ENCODE data around the gene GART.
A peak's percentile ranks its signal among the peaks of the same experiment; 100 is the strongest.
"Not testable (repeated sequence)": the region's sequence is repeated elsewhere in the genome, so short reads cannot be mapped to it uniquely, and the experiment has no call there.

Gene GART

GRCh38 chr21:33510826-33511225 is 31.1 kb downstream of the GART start:
- H3K4me1 ChIP-seq (ENCODE audit: control insufficient read depth, insufficient read depth, low read length): no peaks in the 10 kb centered on the region
- H3K9ac ChIP-seq (ENCODE audit: low read length): no peak overlapping the region
- H3K36me3 ChIP-seq (ENCODE audit: control insufficient read depth, insufficient read depth, low read length): peaks cover 95% of the 10 kb centered on the region
- H3K9me3 ChIP-seq (ENCODE audit: control insufficient read depth, insufficient read depth, low read depth, low read length): no peaks in the 10 kb centered on the region
- no peak overlapping the region for H3K27ac ChIP-seq (ENCODE audit: low read depth, low read length)
- no peaks in the 10 kb centered on the region for H3K27me3 ChIP-seq (ENCODE audit: control insufficient read depth, insufficient read depth, low read length)
- no peak overlapping the region for H3K4me3 ChIP-seq (ENCODE audit: low read depth, low read length)

- H3K4me3 ChIP-seq (ENCODE audit: low read depth, low read length); H3K9me3 ChIP-seq (ENCODE audit: control insufficient read depth, insufficient read depth, low read depth, low read length); H3K27me3 ChIP-seq (ENCODE audit: control insufficient read depth, insufficient read depth, low read length); H3K27ac ChIP-seq (ENCODE audit: low read depth, low read length); H3K9ac ChIP-seq (ENCODE audit: low read length); H3K4me1 ChIP-seq (ENCODE audit: control insufficient read depth, insufficient read depth, low read length): not testable (repeated sequence)
- H3K36me3 ChIP-seq (ENCODE audit: control insufficient read depth, insufficient read depth, low read length): peaks cover 87% of the 10 kb centered on the region
Measured at GRCh38 chr21:33507003-33507402, 34.9 kb downstream of the GART start.

DNA sequence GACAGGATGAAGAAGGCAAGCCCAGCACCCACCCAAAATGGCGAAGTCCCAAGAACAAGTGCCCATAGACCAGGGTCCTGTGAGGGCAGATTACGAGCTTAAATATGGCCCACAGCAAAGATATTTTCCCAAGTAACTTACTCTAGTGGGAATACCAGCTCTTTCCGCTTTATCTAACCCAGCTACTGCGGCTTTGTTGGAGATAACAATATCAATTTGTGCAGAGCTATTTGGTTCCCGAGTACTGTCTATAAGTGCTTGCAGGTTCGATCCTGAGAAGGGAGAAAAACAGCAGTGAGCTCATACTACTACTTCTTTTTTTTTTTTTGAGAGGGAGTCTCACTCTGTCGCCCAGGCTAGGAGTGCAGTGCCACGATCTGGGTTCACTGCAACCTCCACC is 36.1 kb downstream of the GART start:
- no peaks in the 10 kb centered on the region for H3K9me3 ChIP-seq (ENCODE audit: control insufficient read depth, insufficient read depth, low read depth, low read length)
- no peak overlapping the region for H3K27ac ChIP-seq (ENCODE audit: low read depth, low read length)
- no peaks in the 10 kb centered on the region for H3K27me3 ChIP-seq (ENCODE audit: control insufficient read depth, insufficient read depth, low read length)
- H3K36me3 ChIP-seq (ENCODE audit: control insufficient read depth, insufficient read depth, low read length): peaks cover 79% of the 10 kb centered on the region
- no peak overlapping the region for H3K4me3 ChIP-seq (ENCODE audit: low read depth, low read length)
- no peaks in the 10 kb centered on the region for H3K4me1 ChIP-seq (ENCODE audit: control insufficient read depth, insufficient read depth, low read length)
- no peak overlapping the region for H3K9ac ChIP-seq (ENCODE audit: low read length)

- no peak overlapping the region for H3K4me3 ChIP-seq (ENCODE audit: low read depth, low read length)
- H3K9me3 ChIP-seq (ENCODE audit: control insufficient read depth, insufficient read depth, low read depth, low read length): no peaks in the 10 kb centered on the region
Measured at GRCh38 chr21:33496345-33496744, 45.6 kb downstream of the GART start.

GRCh38 chr21:33495743-33496142 is 46.2 kb downstream of the GART start:
- Histone ChIP-seq H3K27ac (ENCODE audit: low read depth, low read length) (no peak overlapping the region), H3K9me3 (ENCODE audit: control insufficient read depth, insufficient read depth, low read depth, low read length) (no peaks in the 10 kb centered on the region), H3K27me3 (ENCODE audit: control insufficient read depth, insufficient read depth, low read length) (no peaks in the 10 kb centered on the region), H3K9ac (ENCODE audit: low read length) (no peak overlapping the region), H3K36me3 (ENCODE audit: control insufficient read depth, insufficient read depth, low read length) (no peaks in the 10 kb centered on the region), H3K4me1 (ENCODE audit: control insufficient read depth, insufficient read depth, low read length) (peaks cover 3% of the 10 kb centered on the region), H3K4me3 (ENCODE audit: low read depth, low read length) (no peak overlapping the region)

More at GRCh38 chr21:33496345-33496744, 45.6 kb downstream of the GART start:
- H3K27ac ChIP-seq (ENCODE audit: low read depth, low read length): no peak overlapping the region
- H3K4me1 ChIP-seq (ENCODE audit: control insufficient read depth, insufficient read depth, low read length): no peaks in the 10 kb centered on the region; the same call in 1 of the 2 replicates
- no peaks in the 10 kb centered on the region for H3K36me3 ChIP-seq (ENCODE audit: control insufficient read depth, insufficient read depth, low read length)
- no peak overlapping the region for H3K9ac ChIP-seq (ENCODE audit: low read length)
- H3K27me3 ChIP-seq (ENCODE audit: control insufficient read depth, insufficient read depth, low read length): no peaks in the 10 kb centered on the region

DNA sequence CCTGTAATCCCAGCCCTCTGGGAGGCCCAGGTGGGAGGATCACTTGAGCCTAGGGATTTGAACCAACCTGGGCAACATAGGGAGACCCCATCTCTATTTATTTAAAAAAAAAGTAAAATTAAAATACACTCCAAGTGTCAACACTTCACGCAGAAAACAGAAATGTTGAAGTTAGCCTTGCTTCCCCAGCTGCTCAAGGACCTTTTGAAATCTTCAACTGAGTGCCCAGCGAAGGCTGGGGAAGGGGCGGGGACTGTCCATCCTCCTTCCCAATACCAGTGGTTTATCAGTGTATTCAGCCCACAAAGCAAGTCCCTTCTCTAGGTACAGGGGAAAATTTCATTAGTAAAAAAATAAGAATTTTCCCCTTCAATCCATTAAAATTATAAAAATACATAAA is 48.2 kb downstream of the GART start:
- no peak overlapping the region for H3K4me3 ChIP-seq (ENCODE audit: low read depth, low read length)
- peaks cover 4% of the 10 kb centered on the region for H3K4me1 ChIP-seq (ENCODE audit: control insufficient read depth, insufficient read depth, low read length)
- H3K27ac ChIP-seq (ENCODE audit: low read depth, low read length): no peak overlapping the region
- no peaks in the 10 kb centered on the region for H3K9me3 ChIP-seq (ENCODE audit: control insufficient read depth, insufficient read depth, low read depth, low read length)
- H3K27me3 ChIP-seq (ENCODE audit: control insufficient read depth, insufficient read depth, low read length): no peaks in the 10 kb centered on the region
- H3K9ac ChIP-seq (ENCODE audit: low read length): no peak overlapping the region
- H3K36me3 ChIP-seq (ENCODE audit: control insufficient read depth, insufficient read depth, low read length): no peaks in the 10 kb centered on the region

DNA sequence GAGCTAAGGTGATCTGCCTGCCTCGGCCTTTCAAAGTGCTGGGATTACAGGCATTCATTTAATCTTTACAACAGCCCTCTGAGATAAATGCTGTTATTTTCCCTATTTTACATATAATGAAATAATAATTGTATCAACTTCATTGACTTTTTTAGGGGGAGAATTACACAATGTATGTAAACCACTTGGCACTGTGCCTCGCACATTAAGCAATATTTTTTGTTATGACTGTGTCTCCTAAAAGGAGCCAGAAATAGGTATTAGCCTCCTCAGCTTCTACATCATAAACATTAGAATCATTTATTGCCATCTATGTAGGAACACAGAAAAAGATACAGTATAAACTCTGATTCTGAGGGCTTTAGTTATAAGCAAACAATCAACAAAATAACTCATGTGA is 49.3 kb downstream of the GART start:
- no peak overlapping the region for H3K4me3 ChIP-seq (ENCODE audit: low read depth, low read length)
- no peaks in the 10 kb centered on the region for H3K27me3 ChIP-seq (ENCODE audit: control insufficient read depth, insufficient read depth, low read length)
- peaks cover 4% of the 10 kb centered on the region for H3K4me1 ChIP-seq (ENCODE audit: control insufficient read depth, insufficient read depth, low read length)
- no peak overlapping the region for H3K27ac ChIP-seq (ENCODE audit: low read depth, low read length)
- H3K9me3 ChIP-seq (ENCODE audit: control insufficient read depth, insufficient read depth, low read depth, low read length): no peaks in the 10 kb centered on the region
- H3K9ac ChIP-seq (ENCODE audit: low read length): no peak overlapping the region
- H3K36me3 ChIP-seq (ENCODE audit: control insufficient read depth, insufficient read depth, low read length): no peaks in the 10 kb centered on the region

- Histone ChIP-seq H3K9me3 (ENCODE audit: control insufficient read depth, insufficient read depth, low read depth, low read length) (no peaks in the 10 kb centered on the region), H3K36me3 (ENCODE audit: control insufficient read depth, insufficient read depth, low read length) (no peaks in the 10 kb centered on the region), H3K27ac (ENCODE audit: low read depth, low read length) (peak within 1 kb of the TSS; percentile 42; the same call in 1 of the 2 replicates), H3K4me1 (ENCODE audit: control insufficient read depth, insufficient read depth, low read length) (peaks cover 4% of the 10 kb centered on the region), H3K9ac (ENCODE audit: low read length) (peak within 1 kb of the TSS; percentile 85), H3K4me3 (ENCODE audit: low read depth, low read length) (peak within 1 kb of the TSS; percentile 83), H3K27me3 (ENCODE audit: control insufficient read depth, insufficient read depth, low read length) (no peaks in the 10 kb centered on the region)
Measured at GRCh38 chr21:33491373-33492102, 50.4 kb downstream of the GART start, which contains the start of gene DNAJC28. Gene DNAJC28, minus strand, starts transcription at chr21:33491716. Its CDS starts 2,323 bp downstream, at chr21:33489393.

DNA sequence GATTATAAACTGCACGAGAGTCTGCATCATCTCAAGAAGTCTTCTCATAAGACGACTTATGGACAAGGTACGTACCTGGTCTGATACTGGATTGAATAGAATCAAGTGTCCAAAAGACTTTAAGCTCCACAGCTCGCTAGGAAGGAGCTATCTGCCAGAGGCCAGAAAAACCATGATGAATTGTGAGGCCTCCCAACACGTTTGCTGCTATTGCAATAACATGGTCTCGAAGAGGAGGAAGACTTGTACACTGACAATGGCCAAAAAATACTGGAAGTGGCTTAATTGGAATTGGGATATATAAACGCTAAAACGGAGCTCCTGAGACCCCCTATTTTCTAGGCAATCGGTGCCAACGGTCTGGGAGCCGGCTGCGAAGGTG is 50.9 kb downstream of the GART start:
- no peaks in the 10 kb centered on the region for H3K27me3 ChIP-seq (ENCODE audit: control insufficient read depth, insufficient read depth, low read length)
- no peaks in the 10 kb centered on the region for H3K9me3 ChIP-seq (ENCODE audit: control insufficient read depth, insufficient read depth, low read depth, low read length)
- H3K9ac ChIP-seq (ENCODE audit: low read length): no peak overlapping the region
- no peak overlapping the region for H3K27ac ChIP-seq (ENCODE audit: low read depth, low read length)
- H3K36me3 ChIP-seq (ENCODE audit: control insufficient read depth, insufficient read depth, low read length): no peaks in the 10 kb centered on the region
- peak overlapping the region; percentile 83 for H3K4me3 ChIP-seq (ENCODE audit: low read depth, low read length)
- H3K4me1 ChIP-seq (ENCODE audit: control insufficient read depth, insufficient read depth, low read length): peaks cover 4% of the 10 kb centered on the region

DNA sequence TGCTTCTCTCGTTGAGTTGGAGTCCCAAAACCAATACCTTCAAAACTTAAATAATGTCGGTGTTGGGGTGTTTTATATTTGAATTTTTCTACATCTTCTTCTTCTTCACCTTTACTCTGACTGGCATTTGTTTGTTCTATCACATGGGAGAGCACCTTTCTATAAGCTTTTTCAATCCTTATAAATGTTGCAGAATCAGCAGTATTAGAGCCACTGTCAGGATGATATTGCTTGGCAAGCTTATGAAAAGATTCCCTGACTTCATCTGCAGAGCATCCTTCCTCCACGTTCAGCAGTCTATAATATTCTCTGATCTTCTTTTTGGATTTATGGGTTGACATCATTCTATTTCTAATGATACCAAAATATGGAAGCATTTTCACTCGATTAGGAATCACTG is 53.0 kb downstream of the GART start:
- no peak overlapping the region for H3K9ac ChIP-seq (ENCODE audit: low read length)
- peaks cover 4% of the 10 kb centered on the region for H3K4me1 ChIP-seq (ENCODE audit: control insufficient read depth, insufficient read depth, low read length)

GRCh38 chr21:33487996-33488395 is 53.9 kb downstream of the GART start:
- H3K27me3 ChIP-seq (ENCODE audit: control insufficient read depth, insufficient read depth, low read length): no peaks in the 10 kb centered on the region
- H3K4me3 ChIP-seq (ENCODE audit: low read depth, low read length): no peak overlapping the region
- H3K4me1 ChIP-seq (ENCODE audit: control insufficient read depth, insufficient read depth, low read length): peaks cover 4% of the 10 kb centered on the region
- no peak overlapping the region for H3K9ac ChIP-seq (ENCODE audit: low read length)
- no peaks in the 10 kb centered on the region for H3K9me3 ChIP-seq (ENCODE audit: control insufficient read depth, insufficient read depth, low read depth, low read length)
- no peaks in the 10 kb centered on the region for H3K36me3 ChIP-seq (ENCODE audit: control insufficient read depth, insufficient read depth, low read length)
- no peak overlapping the region for H3K27ac ChIP-seq (ENCODE audit: low read depth, low read length)

More for the DNA sequence above, 53.0 kb downstream of the GART start:
- Histone ChIP-seq H3K36me3 (ENCODE audit: control insufficient read depth, insufficient read depth, low read length) (no peaks in the 10 kb centered on the region), H3K27ac (ENCODE audit: low read depth, low read length) (no peak overlapping the region), H3K4me3 (ENCODE audit: low read depth, low read length) (no peak overlapping the region), H3K9me3 (ENCODE audit: control insufficient read depth, insufficient read depth, low read depth, low read length) (no peaks in the 10 kb centered on the region), H3K27me3 (ENCODE audit: control insufficient read depth, insufficient read depth, low read length) (no peaks in the 10 kb centered on the region)

All from HUES6 (cell line).